ENCODE data around the gene FBXL3. TPM values are rescaled to one million over a fixed set of nuclear protein-coding genes. Genes with fewer than 3 reads are reported as not detected.
"Not testable (repeated sequence)": the region's sequence is repeated elsewhere in the genome, so short reads cannot be mapped to it uniquely, and the experiment has no call there.

Gene FBXL3
- polyA plus RNA-seq, 1 donor = 46.4 TPM

DNA sequence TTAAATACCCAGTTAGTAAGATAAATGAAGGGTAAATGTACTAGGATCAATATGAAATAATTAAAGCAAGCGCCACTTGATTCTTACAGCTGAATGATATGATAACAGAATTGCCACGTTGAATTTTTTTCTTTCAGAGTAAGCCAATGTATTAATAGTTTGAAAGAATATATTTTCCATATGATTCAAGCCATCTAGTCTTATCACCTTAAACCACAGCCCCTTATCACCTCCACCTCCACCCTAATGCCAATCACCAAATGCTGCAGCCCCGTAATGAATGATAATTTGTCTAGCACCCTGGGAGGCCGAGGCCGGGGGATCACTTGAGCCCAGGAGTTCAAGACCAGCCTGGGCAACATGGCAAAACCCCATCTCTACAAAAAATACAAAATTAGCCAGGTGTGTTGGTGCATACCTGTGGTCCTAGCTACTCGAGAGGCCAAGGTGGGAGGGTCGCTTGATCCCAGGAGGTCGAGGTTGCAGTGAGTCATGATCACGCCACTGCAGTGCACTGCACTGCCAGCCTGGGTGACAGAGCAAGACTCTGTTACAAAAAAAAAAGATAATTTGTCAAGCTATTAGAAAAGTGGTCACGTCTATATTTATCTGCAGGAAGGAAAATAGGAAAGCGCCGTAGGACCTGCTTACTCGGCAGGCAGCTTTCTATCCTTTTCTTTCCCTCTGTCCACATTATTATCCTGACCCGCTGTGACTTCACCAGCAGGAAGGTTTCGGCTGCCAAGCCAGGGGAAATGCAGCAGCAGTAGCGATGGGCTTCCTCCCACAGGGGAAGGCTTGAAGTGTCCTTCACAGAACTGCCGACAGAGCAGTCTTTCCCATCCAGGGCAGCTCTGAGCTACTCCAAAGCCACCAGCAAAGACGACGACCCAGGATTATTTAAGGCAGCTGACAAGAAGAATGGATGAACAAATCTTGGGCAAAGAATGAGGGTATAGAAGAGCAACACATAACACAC, 54.8 kb downstream of the FBXL3 start:
- DNase-seq = no peak
- no peak overlapping the region for H3K4me3 ChIP-seq (ENCODE audit: low read length)
- WGBS (ENCODE audit: insufficient coverage, low lambda C conversion rate) = 73% methylated on average over 6 of the region's 19 CpGs
- H3K36me3 ChIP-seq (ENCODE audit: control insufficient read depth, insufficient read depth, low read length) = no peaks in the 10 kb centered on the region
- H3K27me3 ChIP-seq (ENCODE audit: control insufficient read depth, insufficient read depth, low read length) = no peaks in the 10 kb centered on the region
- H3K9me3 ChIP-seq (ENCODE audit: control insufficient read depth, low read depth, low read length) = no peaks in the 10 kb centered on the region
- peaks cover 6% of the 10 kb centered on the region for H3K4me1 ChIP-seq (ENCODE audit: control insufficient read depth, insufficient read depth, low read length)
- H3K27ac ChIP-seq (ENCODE audit: low read length) = no peak overlapping the region

GRCh38 chr13:76971215-76971614, 55.7 kb downstream of the FBXL3 start:
- H3K9me3 ChIP-seq (ENCODE audit: control insufficient read depth, low read depth, low read length) = no peaks in the 10 kb centered on the region
- no peaks in the 10 kb centered on the region for H3K36me3 ChIP-seq (ENCODE audit: control insufficient read depth, insufficient read depth, low read length)
- DNase-seq = no peak
- H3K27ac ChIP-seq (ENCODE audit: low read length) = no peak overlapping the region
- H3K4me3 ChIP-seq (ENCODE audit: low read length) = no peak overlapping the region
- 100% methylated on average over 1 of the region's 3 CpGs for WGBS (ENCODE audit: insufficient coverage, low lambda C conversion rate)
- peaks cover 9% of the 10 kb centered on the region for H3K4me1 ChIP-seq (ENCODE audit: control insufficient read depth, insufficient read depth, low read length)
- H3K27me3 ChIP-seq (ENCODE audit: control insufficient read depth, insufficient read depth, low read length) = no peaks in the 10 kb centered on the region

- no peaks in the 10 kb centered on the region for H3K9me3 ChIP-seq (ENCODE audit: control insufficient read depth, low read depth, low read length)
- peak overlapping the region; percentile 23 for H3K27ac ChIP-seq (ENCODE audit: low read length)
- 90% methylated on average over 2 of the region's 5 CpGs for WGBS (ENCODE audit: insufficient coverage, low lambda C conversion rate)
- H3K27me3 ChIP-seq (ENCODE audit: control insufficient read depth, insufficient read depth, low read length) = no peaks in the 10 kb centered on the region
- DNase-seq = peak in 1 of 2 donors; percentile 20
- H3K36me3 ChIP-seq (ENCODE audit: control insufficient read depth, insufficient read depth, low read length) = no peaks in the 10 kb centered on the region
- H3K4me1 ChIP-seq (ENCODE audit: control insufficient read depth, insufficient read depth, low read length) = peaks cover 19% of the 10 kb centered on the region
- H3K4me3 ChIP-seq (ENCODE audit: low read length) = no peak overlapping the region
These were observed 57.2 kb downstream of the FBXL3 start for GRCh38 chr13:76969488-76970365.

- H3K27me3 ChIP-seq (ENCODE audit: control insufficient read depth, insufficient read depth, low read length) = no peaks in the 10 kb centered on the region
- no peak overlapping the region for H3K4me3 ChIP-seq (ENCODE audit: low read length)
- H3K36me3 ChIP-seq (ENCODE audit: control insufficient read depth, insufficient read depth, low read length) = no peaks in the 10 kb centered on the region
- no peaks in the 10 kb centered on the region for H3K9me3 ChIP-seq (ENCODE audit: control insufficient read depth, low read depth, low read length)
- H3K4me1 ChIP-seq (ENCODE audit: control insufficient read depth, insufficient read depth, low read length) = peaks cover 19% of the 10 kb centered on the region
- no peak overlapping the region for H3K27ac ChIP-seq (ENCODE audit: low read length)
- no CpG with 5 or more reads among the region's 6 CpGs for WGBS (ENCODE audit: insufficient coverage, low lambda C conversion rate)
- no peak for DNase-seq
These were observed 58.9 kb downstream of the FBXL3 start for GRCh38 chr13:76968041-76968440.

GRCh38 chr13:76967031-76967430, 59.9 kb downstream of the FBXL3 start:
- H3K27me3 ChIP-seq (ENCODE audit: control insufficient read depth, insufficient read depth, low read length) = no peaks in the 10 kb centered on the region
- H3K27ac ChIP-seq (ENCODE audit: low read length) = no peak overlapping the region
- DNase-seq = no peak
- H3K36me3 ChIP-seq (ENCODE audit: control insufficient read depth, insufficient read depth, low read length) = no peaks in the 10 kb centered on the region
- no peak overlapping the region for H3K4me3 ChIP-seq (ENCODE audit: low read length)
- WGBS (ENCODE audit: insufficient coverage, low lambda C conversion rate) = 0% methylated on average over 1 of the region's 6 CpGs
- peaks cover 19% of the 10 kb centered on the region for H3K4me1 ChIP-seq (ENCODE audit: control insufficient read depth, insufficient read depth, low read length)
- no peaks in the 10 kb centered on the region for H3K9me3 ChIP-seq (ENCODE audit: control insufficient read depth, low read depth, low read length)

DNA sequence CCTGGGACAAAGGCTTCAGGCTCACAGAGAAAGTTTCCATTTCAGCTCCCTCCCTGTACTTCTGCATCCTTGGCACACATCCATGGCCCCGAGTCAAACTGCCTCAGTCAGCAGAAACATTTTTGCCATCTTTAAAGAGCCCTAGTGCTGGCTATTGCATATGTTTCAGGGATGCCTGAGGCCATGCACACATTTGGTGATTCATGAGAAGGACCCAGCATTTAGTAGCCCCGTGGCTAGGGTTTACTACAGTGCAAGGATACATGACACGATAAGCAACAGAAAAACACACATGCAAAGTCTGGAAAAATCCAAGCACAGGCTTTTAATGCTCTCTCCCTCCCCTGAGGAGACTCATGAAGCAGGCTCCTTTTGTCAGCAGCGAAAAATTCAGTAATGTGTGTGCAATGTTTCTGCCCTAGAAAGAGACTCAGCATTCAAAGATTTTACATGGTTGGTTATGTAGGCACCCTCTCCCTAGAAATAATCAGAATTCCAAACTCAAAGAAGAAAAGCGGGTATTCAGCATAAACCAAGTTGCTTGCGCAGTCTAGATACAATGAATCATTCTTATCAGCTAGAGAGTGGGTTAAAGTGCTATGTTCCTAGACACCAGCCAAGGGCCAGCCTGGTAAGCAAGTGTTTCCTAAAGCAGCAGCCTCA, 61.1 kb downstream of the FBXL3 start:
- no peak overlapping the region for H3K4me3 ChIP-seq (ENCODE audit: low read length)
- DNase-seq = peak; percentile 30 to 39
- H3K9me3 ChIP-seq (ENCODE audit: control insufficient read depth, low read depth, low read length) = no peaks in the 10 kb centered on the region
- peak overlapping the region; percentile 37 for H3K27ac ChIP-seq (ENCODE audit: low read length)
- no peaks in the 10 kb centered on the region for H3K27me3 ChIP-seq (ENCODE audit: control insufficient read depth, insufficient read depth, low read length)
- no CpG with 5 or more reads among the region's 6 CpGs for WGBS (ENCODE audit: insufficient coverage, low lambda C conversion rate)
- H3K36me3 ChIP-seq (ENCODE audit: control insufficient read depth, insufficient read depth, low read length) = no peaks in the 10 kb centered on the region
- peaks cover 19% of the 10 kb centered on the region for H3K4me1 ChIP-seq (ENCODE audit: control insufficient read depth, insufficient read depth, low read length)

GRCh38 chr13:76959734-76960133, 67.2 kb downstream of the FBXL3 start:
- H3K27ac ChIP-seq (ENCODE audit: low read length); H3K9me3 ChIP-seq (ENCODE audit: control insufficient read depth, low read depth, low read length): not testable (repeated sequence)

DNA sequence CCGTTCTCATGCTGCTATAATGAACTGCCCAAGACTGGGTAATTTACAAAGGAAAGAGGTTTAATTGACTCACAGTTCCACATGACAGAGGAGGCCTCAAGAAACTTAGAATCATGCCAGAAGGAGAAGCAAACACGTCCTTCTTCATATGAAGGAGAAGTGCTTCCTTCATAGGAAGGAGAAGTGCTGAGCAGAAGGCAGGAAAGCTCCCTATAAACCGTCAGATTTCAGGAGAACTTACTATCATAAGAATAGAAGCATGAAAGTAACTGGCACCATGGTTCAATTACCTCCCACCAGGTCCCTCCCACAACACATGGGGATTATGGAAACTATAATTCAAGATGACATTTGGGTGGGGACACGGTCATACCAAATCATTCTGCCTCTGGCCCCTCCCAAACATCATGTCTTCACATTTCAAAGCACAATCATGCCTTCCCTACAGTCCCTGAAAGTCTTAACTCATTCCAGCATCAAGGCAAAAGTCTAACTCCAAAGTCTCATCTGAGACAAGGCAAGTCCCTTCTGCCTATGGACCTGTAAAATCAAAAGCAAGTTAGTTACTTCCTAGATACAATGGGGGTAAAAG, 68.0 kb downstream of the FBXL3 start:
- Histone ChIP-seq H3K36me3 (ENCODE audit: control insufficient read depth, insufficient read depth, low read length) (no peaks in the 10 kb centered on the region), H3K9me3 (ENCODE audit: control insufficient read depth, low read depth, low read length) (no peaks in the 10 kb centered on the region), H3K4me1 (ENCODE audit: control insufficient read depth, insufficient read depth, low read length) (no peaks in the 10 kb centered on the region), H3K4me3 (ENCODE audit: low read length) (no peak overlapping the region), H3K27ac (ENCODE audit: low read length) (no peak overlapping the region), H3K27me3 (ENCODE audit: control insufficient read depth, insufficient read depth, low read length) (no peaks in the 10 kb centered on the region)
- 100% methylated on average over 1 of the region's 4 CpGs for WGBS (ENCODE audit: insufficient coverage, low lambda C conversion rate)
- DNase-seq = no peak

More at GRCh38 chr13:76959734-76960133, 67.2 kb downstream of the FBXL3 start:
- H3K36me3 ChIP-seq (ENCODE audit: control insufficient read depth, insufficient read depth, low read length); DNase-seq; H3K4me1 ChIP-seq (ENCODE audit: control insufficient read depth, insufficient read depth, low read length); H3K4me3 ChIP-seq (ENCODE audit: low read length); H3K27me3 ChIP-seq (ENCODE audit: control insufficient read depth, insufficient read depth, low read length): not testable (repeated sequence)

- H3K4me1 ChIP-seq (ENCODE audit: control insufficient read depth, insufficient read depth, low read length) = no peaks in the 10 kb centered on the region
- H3K36me3 ChIP-seq (ENCODE audit: control insufficient read depth, insufficient read depth, low read length) = no peaks in the 10 kb centered on the region
- H3K27ac ChIP-seq (ENCODE audit: low read length) = no peak overlapping the region
- no peaks in the 10 kb centered on the region for H3K9me3 ChIP-seq (ENCODE audit: control insufficient read depth, low read depth, low read length)
- H3K27me3 ChIP-seq (ENCODE audit: control insufficient read depth, insufficient read depth, low read length) = no peaks in the 10 kb centered on the region
- no peak overlapping the region for H3K4me3 ChIP-seq (ENCODE audit: low read length)
- no CpG with 5 or more reads among the region's 5 CpGs for WGBS (ENCODE audit: insufficient coverage, low lambda C conversion rate)
- no peak for DNase-seq
These were observed 71.3 kb downstream of the FBXL3 start for GRCh38 chr13:76955661-76956060.

Data from large intestine (tissue), 3 donors.